HEK293T (cell line): ENCODE results near the gene TBC1D22A.

Experiments
- FOXM1 ChIP-seq: fragments of 450-650 bp; IDR thresholded peaks from 2 replicates; pipeline ENCODE4 v1.6.1; 2017; ENCODE audit warnings: mild to moderate bottlenecking, borderline replicate concordance
- SP1 ChIP-seq: fragments of 450-650 bp; IDR thresholded peaks from 2 replicates; pipeline ENCODE4 v1.6.1; 2017

- TF ChIP-seq SP1 (no peak), FOXM1 (no peak)
Measured at GRCh38 chr22:47159592-47159991, 397.1 kb downstream of the TBC1D22A start.
